A673 (cell line): ENCODE results near the gene OR1N1.

Experiments used
- CTCF ChIP-seq: fragments of 300-800, 200-600 bp; sonication (generic); conservative IDR thresholded peaks from 2 replicates; pipeline ENCODE4 v1.5.1; 2017; ENCODE audit warnings: low read depth, mild to moderate bottlenecking, antibody characterized with exemption, low read length, moderate library complexity, mixed read lengths
- EZH2 ChIP-seq: fragments of 200-600 bp; sonication (generic); IDR thresholded peaks from 2 replicates; pipeline ENCODE4 v1.6.1; 2017; ENCODE audit warnings: borderline replicate concordance, low read depth, mild to moderate bottlenecking, mixed read lengths, antibody characterized with exemption, low read length; ENCODE audit not compliant: poor library complexity, severe bottlenecking

GRCh38 chr9:122552812-122553211 lies 25.7 kb upstream of the OR1N1 start, which contains the start of gene OR1N2:
- no peak for TF ChIP-seq CTCF
- TF ChIP-seq EZH2, result no peak
